OCI-LY1 (cell line): ENCODE results near the gene EVPL.

Source experiments
- CTCF ChIP-seq: fragments of 200-600 bp; sonication (generic), shearing (Covaris generic); IDR thresholded peaks from 2 replicates; pipeline ENCODE4 v1.5.1; 2017; ENCODE audit warnings: mild to moderate bottlenecking, antibody characterized with exemption, low read length, moderate library complexity, mixed read lengths
- EZH2 ChIP-seq: fragments of 200-600 bp; sonication (generic), shearing (Covaris generic); IDR thresholded peaks from 2 replicates; pipeline ENCODE4 v1.8.0; 2017; ENCODE audit warnings: borderline replicate concordance, mixed run types, mild to moderate bottlenecking, antibody characterized with exemption, low read length, moderate library complexity, mixed read lengths

GRCh38 chr17:76025294-76025693 is 1.8 kb downstream of the EVPL start:
- TF ChIP-seq CTCF (no peak), EZH2 (no peak)
